T-helper 1 cell (primary cell): Measurements from ENCODE around the gene RCL1.
"Not testable (repeated sequence)": the region's sequence is repeated elsewhere in the genome, so short reads cannot be mapped to it uniquely, and the experiment has no call there.

Experiments used
- DNase-seq, 5 donors: peaks; one replicate each; pipeline ENCODE4 v3.0.0-alpha.2; 2012 to 2020
- total RNA-seq, 4 donors: gene quantifications; one replicate each; lab custom pipeline; 2026; lab: John Stamatoyannopoulos, UW

Gene RCL1
- 25.0 to 36.3 (median 30.4) reads per million in 4 donors for total RNA-seq

- peak; percentile 90 to 98 (median 94) for DNase-seq
These were observed at the start of gene RCL1 for GRCh38 chr9:4792572-4793458. TSS of gene RCL1 (plus strand) at chr9:4792944. CDS start at chr9:4793092, 148 bp downstream.

- DNase-seq: no peak
These were observed 49.4 kb upstream of the RCL1 start for GRCh38 chr9:4743131-4743875.

GRCh38 chr9:4746278-4747030, 46.3 kb upstream of the RCL1 start:
- no peak for DNase-seq

GRCh38 chr9:4748612-4749011, 44.1 kb upstream of the RCL1 start:
- DNase-seq: no peak

- peak in 1 of 5 donors; percentile 48 for DNase-seq
These were observed 42.6 kb upstream of the RCL1 start for GRCh38 chr9:4750023-4750673.

GRCh38 chr9:4754530-4754929, 38.2 kb upstream of the RCL1 start:
- not testable (repeated sequence) for DNase-seq

GRCh38 chr9:4755026-4755609, 37.6 kb upstream of the RCL1 start:
- no peak for DNase-seq

- DNase-seq: no peak
These were observed 36.3 kb upstream of the RCL1 start for GRCh38 chr9:4756420-4756819.

- no peak for DNase-seq
These were observed 32.6 kb upstream of the RCL1 start for GRCh38 chr9:4760122-4760521.

- peak; percentile 44 to 80 (median 70) for DNase-seq
These were observed 30.4 kb upstream of the RCL1 start for GRCh38 chr9:4762108-4762885.

- DNase-seq: no peak
These were observed 29.7 kb upstream of the RCL1 start for GRCh38 chr9:4762886-4763541.

GRCh38 chr9:4764033-4764432, 28.7 kb upstream of the RCL1 start:
- no peak for DNase-seq

GRCh38 chr9:4768681-4769080, 24.1 kb upstream of the RCL1 start:
- DNase-seq: no peak

GRCh38 chr9:4769321-4770080, 23.2 kb upstream of the RCL1 start:
- DNase-seq: peak in 1 of 5 donors; percentile 37

- DNase-seq: no peak
These were observed 21.0 kb upstream of the RCL1 start for GRCh38 chr9:4771788-4772187.

- DNase-seq: no peak
These were observed 18.5 kb upstream of the RCL1 start for GRCh38 chr9:4774209-4774608.

- DNase-seq: not testable (repeated sequence)
These were observed 17.8 kb upstream of the RCL1 start for GRCh38 chr9:4774958-4775357.

- DNase-seq: no peak
These were observed 12.1 kb upstream of the RCL1 start for GRCh38 chr9:4780651-4781050.

GRCh38 chr9:4781408-4781807, 11.3 kb upstream of the RCL1 start:
- no peak for DNase-seq

- not testable (repeated sequence) for DNase-seq
These were observed 9.6 kb upstream of the RCL1 start for GRCh38 chr9:4783191-4783590.
